Panc1 (cell line): ENCODE measurements around the gene FAT1. TPM values are rescaled to one million over a fixed set of nuclear protein-coding genes. Genes with fewer than 3 reads are reported as not detected.
"Not testable (repeated sequence)": the region's sequence is repeated elsewhere in the genome, so short reads cannot be mapped to it uniquely, and the experiment has no call there.

Experiments
- ATAC-seq: fragments of 200-7000 bp; cut with Tn5 transposase; 2 replicates; pipeline ENCODE4 v1.9.1; 2020; ENCODE audit warnings: mild to moderate bottlenecking, moderate library complexity
- BruUV-seq: library from RNA; stranded (reverse); fragments of 400-500 nt; replicated peaks from 2 replicates; lab custom pipeline; 2021; lab: Mats Ljungman, UMichigan
- CTCF ChIA-PET: fragments of 300-600 bp; sonication (Branson Sonifier 250); formaldehyde crosslinking; loops from one replicate; lab custom pipeline; 2022; ENCODE audit warnings: antibody characterized with exemption; lab: Charles Lee
- POLR2A ChIA-PET: fragments of 300-600 bp; sonication (Branson Sonifier 250); formaldehyde crosslinking; loops from one replicate; lab custom pipeline; 2022; ENCODE audit warnings: antibody characterized with exemption; lab: Charles Lee
- DNase-seq: peaks from one replicate; pipeline ENCODE4 v3.0.0-alpha.2; 2010; ENCODE audit warnings: low read depth, low spot score
- H3K27ac ChIP-seq: 2 replicates; pipeline ENCODE4 v1.5.1; 2011; ENCODE audit warnings: mild to moderate bottlenecking, low read length, inconsistent platforms
- H3K27me3 ChIP-seq: fragments of 200-500 bp; sonication (Bioruptor generic); 2 replicates; pipeline ENCODE4 v1.6.0; 2014; ENCODE audit warnings: low read length, inconsistent platforms; ENCODE audit not compliant: control insufficient read depth, insufficient read depth
- H3K36me3 ChIP-seq: fragments of 200-500 bp; sonication (Bioruptor generic); 2 replicates; pipeline ENCODE4 v1.5.1; 2014; ENCODE audit warnings: inconsistent platforms, mild to moderate bottlenecking, low read length, moderate library complexity; ENCODE audit not compliant: control insufficient read depth, insufficient read depth
- H3K4me1 ChIP-seq: 2 replicates; pipeline ENCODE4 v1.5.1; 2011; ENCODE audit warnings: inconsistent platforms, mild to moderate bottlenecking, low read length, moderate library complexity; ENCODE audit not compliant: control insufficient read depth, insufficient read depth
- H3K4me3 ChIP-seq, 2 experiments: 2 replicates each; pipeline ENCODE4 v1.5.1; 2011 to 2012; ENCODE audit warnings: low read depth in 2 of 2, low read length in 2 of 2, mild to moderate bottlenecking in 2 of 2, inconsistent platforms in 1 of 2, moderate library complexity in 1 of 2
- H3K9me3 ChIP-seq: fragments of 200-500 bp; sonication (Bioruptor generic); 2 replicates; pipeline ENCODE4 v1.5.1; 2014; ENCODE audit warnings: low read depth, mild to moderate bottlenecking, inconsistent platforms, low read length, moderate library complexity; ENCODE audit not compliant: control insufficient read depth, insufficient read depth
- POLR2AphosphoS5 ChIP-seq: IDR thresholded peaks from 2 replicates; pipeline ENCODE4 v1.6.1; 2012; ENCODE audit warnings: mild to moderate bottlenecking, low read depth, low read length, moderate library complexity
- REST ChIP-seq, 2 experiments: IDR thresholded peaks; 2 replicates each; pipeline ENCODE4 v1.6.1; 2011 to 2012; ENCODE audit warnings: low read depth in 2 of 2, control low read depth in 1 of 2, low read length in 1 of 2, mild to moderate bottlenecking in 1 of 2, moderate library complexity in 1 of 2; ENCODE audit not compliant: insufficient read depth in 1 of 2
- SIN3A ChIP-seq: IDR thresholded peaks from 2 replicates; pipeline ENCODE4 v1.6.1; 2012; ENCODE audit warnings: low read depth, mild to moderate bottlenecking, low read length, moderate library complexity, borderline replicate concordance; ENCODE audit not compliant: insufficient read depth
- TCF7L2 ChIP-seq: IDR thresholded peaks from 2 replicates; pipeline ENCODE4 v1.6.1; 2011; ENCODE audit warnings: mild to moderate bottlenecking, low read depth, low read length, inconsistent platforms
- in situ Hi-C: cut with HindIII; loops from 2 replicates; pipeline ENCODE4 v1.10.0; 2016; ENCODE audit warnings: low sequenced_read_pairs, low pct_unique_long_range_greater_than_20kb
- intact Hi-C: fragments of 100-400 bp; cut with micrococcal nuclease; formaldehyde crosslinking; loops from one replicate; pipeline ENCODE4 v1.10.0; 2022; ENCODE audit not compliant: unreplicated experiment
- total RNA-seq: library from RNA; stranded (reverse); gene quantifications from one replicate; pipeline ENCODE4 v1.2.1, GENCODE V29; 2021; ENCODE audit not compliant: unreplicated experiment
- TF ChIP-seq, protein P1 (sequence below): fragments of 450-650 bp; IDR thresholded peaks from 2 replicates; pipeline ENCODE4 v1.5.1; 2017; ENCODE audit warnings: mild to moderate bottlenecking

The FAT1 gene
- total RNA-seq, 1 experiment from 2014 or later: 288 TPM

DNA sequence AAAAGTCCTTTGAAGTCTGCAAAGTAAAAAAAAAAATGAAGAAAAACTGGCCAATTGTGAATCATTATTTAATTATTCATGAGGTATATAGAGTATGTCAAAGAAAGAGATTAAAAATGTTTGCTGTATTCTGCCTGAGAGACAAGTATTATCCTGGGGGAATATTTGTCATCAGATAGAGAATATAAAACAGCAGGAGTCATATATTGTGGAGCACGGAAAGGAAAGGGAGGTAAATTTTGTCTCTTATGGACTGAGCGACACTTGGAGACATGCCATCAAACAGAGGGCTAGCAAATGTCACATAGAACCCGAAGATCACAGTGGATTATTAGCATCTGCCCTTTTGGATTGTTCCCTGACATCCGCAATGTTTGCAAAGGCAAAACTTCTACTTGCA is 39.2 kb upstream of the FAT1 start:
- CTCF ChIA-PET: no interaction called here
- DNase-seq: no peak
- Histone ChIP-seq H3K4me1 (peaks cover 9% of the 10 kb centered on the region), H3K9me3 (no peaks in the 10 kb centered on the region), H3K4me3 (no peak overlapping the region), H3K36me3 (no peaks in the 10 kb centered on the region), H3K27me3 (no peaks in the 10 kb centered on the region), H3K27ac (no peak overlapping the region; the same call in 1 of the 2 replicates)
- POLR2A ChIA-PET: no interaction called here
- 0 out of 2 replicates have a peak, but pooled peaks have one; percentile 39 for ATAC-seq
- intact Hi-C loops: no loop called here
- TF ChIP-seq POLR2AphosphoS5 (no peak), SIN3A (no peak), TCF7L2 (no peak; the same call in 1 of the 2 replicates)
- in situ Hi-C loops: no loop called here
- no TSS peak for BruUV-seq

DNA sequence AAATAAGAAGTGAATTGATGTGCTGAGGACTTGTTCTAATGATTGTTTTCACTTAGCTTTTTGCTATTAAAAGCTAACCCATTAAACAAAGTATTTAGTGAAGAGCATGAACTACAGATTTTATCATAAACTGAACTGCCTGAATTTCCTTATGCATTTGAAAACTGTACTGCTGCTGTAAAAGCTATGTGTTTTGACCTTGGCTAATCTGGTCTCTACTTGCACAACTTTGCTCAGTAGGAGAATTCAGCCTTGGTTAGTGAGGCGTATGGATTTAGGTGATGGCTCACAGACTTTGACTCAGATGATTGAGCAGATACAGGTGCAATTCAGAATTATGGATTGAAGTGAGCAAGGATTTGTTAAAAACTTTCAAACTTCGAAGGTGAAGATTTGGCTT is 38.7 kb upstream of the FAT1 start:
- H3K4me1 ChIP-seq: peaks cover 9% of the 10 kb centered on the region
- no peaks in the 10 kb centered on the region for H3K9me3 ChIP-seq
- in situ Hi-C loops (no loop called here), intact Hi-C loops (no loop called here)
- ChIA-PET POLR2A (no interaction called here), CTCF (no interaction called here)
- H3K36me3 ChIP-seq: no peaks in the 10 kb centered on the region
- TF ChIP-seq SIN3A (no peak), TCF7L2 (no peak), REST (IDR thresholded peaks at IDR 0.05; ENCODE audit: insufficient read depth in 1 of 2, low read depth in 2 of 2, low read length in 1 of 2) (no peak), POLR2AphosphoS5 (no peak)
- TF ChIP-seq, protein P1, sequence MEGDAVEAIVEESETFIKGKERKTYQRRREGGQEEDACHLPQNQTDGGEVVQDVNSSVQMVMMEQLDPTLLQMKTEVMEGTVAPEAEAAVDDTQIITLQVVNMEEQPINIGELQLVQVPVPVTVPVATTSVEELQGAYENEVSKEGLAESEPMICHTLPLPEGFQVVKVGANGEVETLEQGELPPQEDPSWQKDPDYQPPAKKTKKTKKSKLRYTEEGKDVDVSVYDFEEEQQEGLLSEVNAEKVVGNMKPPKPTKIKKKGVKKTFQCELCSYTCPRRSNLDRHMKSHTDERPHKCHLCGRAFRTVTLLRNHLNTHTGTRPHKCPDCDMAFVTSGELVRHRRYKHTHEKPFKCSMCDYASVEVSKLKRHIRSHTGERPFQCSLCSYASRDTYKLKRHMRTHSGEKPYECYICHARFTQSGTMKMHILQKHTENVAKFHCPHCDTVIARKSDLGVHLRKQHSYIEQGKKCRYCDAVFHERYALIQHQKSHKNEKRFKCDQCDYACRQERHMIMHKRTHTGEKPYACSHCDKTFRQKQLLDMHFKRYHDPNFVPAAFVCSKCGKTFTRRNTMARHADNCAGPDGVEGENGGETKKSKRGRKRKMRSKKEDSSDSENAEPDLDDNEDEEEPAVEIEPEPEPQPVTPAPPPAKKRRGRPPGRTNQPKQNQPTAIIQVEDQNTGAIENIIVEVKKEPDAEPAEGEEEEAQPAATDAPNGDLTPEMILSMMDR: no peak
- no peak overlapping the region for H3K4me3 ChIP-seq
- no peak for ATAC-seq
- no peak overlapping the region for H3K27ac ChIP-seq
- H3K27me3 ChIP-seq: no peaks in the 10 kb centered on the region
- BruUV-seq: no TSS peak
- DNase-seq: no peak

DNA sequence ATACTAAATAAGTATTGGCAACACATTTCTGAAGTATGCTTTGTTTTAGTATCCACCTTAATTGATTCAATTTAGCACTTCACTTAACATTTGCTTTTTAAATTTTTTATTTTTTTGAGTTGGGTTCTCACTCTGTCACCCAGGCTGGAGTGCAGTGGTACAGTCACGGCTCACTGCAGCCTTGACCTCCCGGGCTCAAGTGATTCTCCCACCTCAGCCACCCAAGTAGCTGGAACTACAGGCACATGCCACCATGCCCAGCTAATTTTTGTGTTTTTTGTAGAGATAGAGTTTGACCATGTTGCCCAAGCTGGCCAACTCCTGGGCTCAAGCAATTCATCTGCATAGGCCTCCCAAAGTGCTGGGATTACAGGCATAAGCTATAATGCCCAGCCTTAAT is 38.3 kb upstream of the FAT1 start:
- POLR2A ChIA-PET, DNase-seq, H3K9me3 ChIP-seq, H3K4me3 ChIP-seq, BruUV-seq, H3K27me3 ChIP-seq, H3K27ac ChIP-seq, H3K36me3 ChIP-seq, intact Hi-C loops, ATAC-seq, H3K4me1 ChIP-seq, CTCF ChIA-PET, in situ Hi-C loops: not testable (repeated sequence)
